Hepatocyte (in vitro differentiated cells): ENCODE data around the gene RSAD1.

Experiments used
- EZH2 ChIP-seq: fragments of 200-600 bp; sonication (generic); IDR thresholded peaks from 2 replicates; pipeline ENCODE4 v1.6.1; 2016; ENCODE audit warnings: antibody characterized with exemption, mild to moderate bottlenecking, borderline replicate concordance
- EZH2phosphoT487 ChIP-seq: fragments of 200-600 bp; sonication (generic); IDR thresholded peaks from one replicate; pipeline ENCODE4 v1.6.1; 2018; ENCODE audit warnings: antibody characterized with exemption, mild to moderate bottlenecking, low read depth, moderate library complexity; ENCODE audit not compliant: unreplicated experiment, severe bottlenecking
- TF ChIP-seq, protein P1 (sequence below): fragments of 200-600 bp; sonication (generic); IDR thresholded peaks from 2 replicates; pipeline ENCODE4 v1.5.1; 2016; ENCODE audit warnings: antibody characterized with exemption, mild to moderate bottlenecking; ENCODE audit not compliant: poor library complexity

DNA sequence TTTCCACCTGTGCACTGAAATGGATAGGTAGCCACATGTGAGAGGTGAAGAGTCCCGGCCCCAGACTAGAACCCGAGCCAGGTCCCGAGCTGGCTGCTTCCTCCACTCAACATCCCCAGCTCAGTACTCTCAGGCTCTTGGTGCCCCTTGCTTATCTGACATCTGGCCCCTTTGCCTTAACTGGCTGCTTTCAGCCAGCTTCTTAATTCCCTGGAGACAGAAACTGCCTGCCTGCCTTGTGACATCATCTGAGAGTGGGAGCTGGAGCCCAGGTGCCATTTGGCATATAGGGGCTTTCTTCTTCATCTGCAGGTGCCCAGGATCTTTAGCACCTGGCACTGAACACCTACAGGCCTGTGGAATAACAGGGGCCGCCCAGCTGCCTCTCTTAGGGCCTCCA, 18.9 kb upstream of the RSAD1 start:
- TF ChIP-seq, protein P1, sequence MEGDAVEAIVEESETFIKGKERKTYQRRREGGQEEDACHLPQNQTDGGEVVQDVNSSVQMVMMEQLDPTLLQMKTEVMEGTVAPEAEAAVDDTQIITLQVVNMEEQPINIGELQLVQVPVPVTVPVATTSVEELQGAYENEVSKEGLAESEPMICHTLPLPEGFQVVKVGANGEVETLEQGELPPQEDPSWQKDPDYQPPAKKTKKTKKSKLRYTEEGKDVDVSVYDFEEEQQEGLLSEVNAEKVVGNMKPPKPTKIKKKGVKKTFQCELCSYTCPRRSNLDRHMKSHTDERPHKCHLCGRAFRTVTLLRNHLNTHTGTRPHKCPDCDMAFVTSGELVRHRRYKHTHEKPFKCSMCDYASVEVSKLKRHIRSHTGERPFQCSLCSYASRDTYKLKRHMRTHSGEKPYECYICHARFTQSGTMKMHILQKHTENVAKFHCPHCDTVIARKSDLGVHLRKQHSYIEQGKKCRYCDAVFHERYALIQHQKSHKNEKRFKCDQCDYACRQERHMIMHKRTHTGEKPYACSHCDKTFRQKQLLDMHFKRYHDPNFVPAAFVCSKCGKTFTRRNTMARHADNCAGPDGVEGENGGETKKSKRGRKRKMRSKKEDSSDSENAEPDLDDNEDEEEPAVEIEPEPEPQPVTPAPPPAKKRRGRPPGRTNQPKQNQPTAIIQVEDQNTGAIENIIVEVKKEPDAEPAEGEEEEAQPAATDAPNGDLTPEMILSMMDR = no peak
- TF ChIP-seq EZH2 = no peak
- TF ChIP-seq EZH2phosphoT487 = no peak
